ENCODE results near the gene LIG4.

The LIG4 gene

DNA sequence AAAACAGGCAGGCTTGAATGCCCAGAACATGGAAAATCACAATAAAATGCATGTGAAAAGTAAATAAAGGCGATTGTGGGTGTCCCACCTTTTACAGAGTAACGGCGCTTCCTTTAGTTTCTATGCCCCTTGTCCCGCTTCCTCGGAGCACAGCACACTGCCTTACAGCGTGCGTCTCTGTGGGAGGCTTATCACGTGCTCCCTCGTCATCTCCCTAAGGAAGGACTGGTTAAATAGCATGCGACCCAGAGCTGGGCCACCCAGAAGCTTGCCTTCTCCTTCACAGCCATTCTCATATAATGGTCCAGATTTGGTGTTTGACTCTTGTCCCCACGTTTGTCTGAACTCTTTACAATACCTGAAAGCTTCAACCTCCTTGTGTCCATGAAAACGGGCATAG is 56.6 kb downstream of the LIG4 start:
- Histone ChIP-seq H3K79me2 (ENCODE audit: insufficient read depth, low read length) (no peaks in the 10 kb centered on the region), H2AFZ (ENCODE audit: low read depth, low read length) (no peak overlapping the region), H3K4me2 (ENCODE audit: insufficient read depth, low read length) (no peak overlapping the region), H3K36me3 (ENCODE audit: insufficient read depth, low read length) (no peaks in the 10 kb centered on the region), H3K27me3 (ENCODE audit: insufficient read depth, low read length, poor library complexity) (no peaks in the 10 kb centered on the region), H3K27ac (ENCODE audit: low read length) (no peak overlapping the region), H3K4me3 (ENCODE audit: low read depth in 1 of 2, low read length in 2 of 2) (no peak overlapping the region), H3K9me3 (ENCODE audit: insufficient read depth, low read length, severe bottlenecking) (no peaks in the 10 kb centered on the region), H3K4me1 (ENCODE audit: insufficient read depth, low read length) (no peaks in the 10 kb centered on the region), H3K9ac (ENCODE audit: low read depth, low read length) (no peak overlapping the region), H4K20me1 (ENCODE audit: insufficient read depth, low read length) (no peaks in the 10 kb centered on the region)
- TF ChIP-seq, protein P1, sequence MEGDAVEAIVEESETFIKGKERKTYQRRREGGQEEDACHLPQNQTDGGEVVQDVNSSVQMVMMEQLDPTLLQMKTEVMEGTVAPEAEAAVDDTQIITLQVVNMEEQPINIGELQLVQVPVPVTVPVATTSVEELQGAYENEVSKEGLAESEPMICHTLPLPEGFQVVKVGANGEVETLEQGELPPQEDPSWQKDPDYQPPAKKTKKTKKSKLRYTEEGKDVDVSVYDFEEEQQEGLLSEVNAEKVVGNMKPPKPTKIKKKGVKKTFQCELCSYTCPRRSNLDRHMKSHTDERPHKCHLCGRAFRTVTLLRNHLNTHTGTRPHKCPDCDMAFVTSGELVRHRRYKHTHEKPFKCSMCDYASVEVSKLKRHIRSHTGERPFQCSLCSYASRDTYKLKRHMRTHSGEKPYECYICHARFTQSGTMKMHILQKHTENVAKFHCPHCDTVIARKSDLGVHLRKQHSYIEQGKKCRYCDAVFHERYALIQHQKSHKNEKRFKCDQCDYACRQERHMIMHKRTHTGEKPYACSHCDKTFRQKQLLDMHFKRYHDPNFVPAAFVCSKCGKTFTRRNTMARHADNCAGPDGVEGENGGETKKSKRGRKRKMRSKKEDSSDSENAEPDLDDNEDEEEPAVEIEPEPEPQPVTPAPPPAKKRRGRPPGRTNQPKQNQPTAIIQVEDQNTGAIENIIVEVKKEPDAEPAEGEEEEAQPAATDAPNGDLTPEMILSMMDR (IDR thresholded peaks at IDR 0.05; ENCODE audit: borderline replicate concordance, extremely low read depth, low read length, poor library complexity, severe bottlenecking): no peak
- no peak for TF ChIP-seq EZH2 (IDR thresholded peaks at IDR 0.05; ENCODE audit: borderline replicate concordance, low read depth, low read length, severe bottlenecking)
- ATAC-seq (ENCODE audit: insufficient read depth, low read depth): no peak
- DNase-seq: no peak
